OCI-LY3 (cell line): Measurements from ENCODE around the gene PARD3B.

Experiments
- CTCF ChIP-seq: fragments of 200-600, 300-600 bp; sonication (generic); IDR thresholded peaks from 2 replicates; pipeline ENCODE4 v1.5.1; 2014; ENCODE audit warnings: antibody characterized with exemption, low read length, low read depth
- EZH2phosphoT487 ChIP-seq: fragments of 200-600 bp; shearing (Covaris generic); IDR thresholded peaks from 2 replicates; pipeline ENCODE4 v1.6.1; 2018; ENCODE audit warnings: antibody characterized with exemption, mixed run types, low read depth

- TF ChIP-seq CTCF (no peak), EZH2phosphoT487 (no peak)
Measured at GRCh38 chr2:205484215-205484614, 938.9 kb downstream of the PARD3B start.
